Panc1 (cell line): Measurements from ENCODE around the gene ZC3H18.

ENCODE experiments used
- POLR2AphosphoS5 ChIP-seq: IDR thresholded peaks from 2 replicates; pipeline ENCODE4 v1.6.1; 2012; ENCODE audit warnings: mild to moderate bottlenecking, low read depth, low read length, moderate library complexity
- TF ChIP-seq, protein P1 (sequence below): fragments of 450-650 bp; IDR thresholded peaks from 2 replicates; pipeline ENCODE4 v1.5.1; 2017; ENCODE audit warnings: mild to moderate bottlenecking

DNA sequence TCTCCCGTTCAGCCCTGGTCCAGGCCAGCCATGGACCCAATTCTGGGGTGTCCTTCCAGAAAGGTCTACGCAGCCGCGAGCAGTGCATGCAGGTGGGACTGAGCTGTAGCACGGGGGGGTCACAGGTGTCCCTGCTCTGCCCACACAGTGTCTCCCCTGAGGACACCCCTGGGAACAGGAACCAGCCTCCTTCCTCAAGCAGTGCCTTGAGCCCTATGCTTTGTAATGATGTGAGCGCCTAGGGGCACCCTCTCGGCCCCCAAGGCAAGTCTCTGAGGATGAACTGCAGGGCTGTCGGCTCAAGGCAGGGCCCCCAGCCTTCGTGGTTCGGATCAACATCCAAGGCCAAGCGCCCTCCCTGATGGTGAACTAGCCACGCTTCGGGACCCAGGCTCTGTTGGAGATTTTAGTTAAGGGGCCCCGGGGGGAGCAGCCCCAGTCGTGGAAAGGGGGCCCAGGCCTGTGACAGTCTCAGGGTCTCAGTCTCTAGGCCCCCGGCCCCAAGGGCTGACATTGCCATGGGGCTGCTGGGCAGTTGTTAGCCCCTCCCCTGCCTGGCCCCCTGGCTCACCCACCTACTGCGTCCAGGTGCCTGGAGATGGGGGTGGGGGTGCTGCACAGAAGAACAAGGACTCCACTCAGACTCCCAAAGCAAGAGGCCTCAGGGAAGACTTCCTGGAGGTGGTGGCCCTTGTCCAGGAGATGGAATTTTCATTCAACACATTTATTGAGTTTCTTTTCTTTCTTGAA, 70.5 kb downstream of the ZC3H18 start:
- TF ChIP-seq, protein P1, sequence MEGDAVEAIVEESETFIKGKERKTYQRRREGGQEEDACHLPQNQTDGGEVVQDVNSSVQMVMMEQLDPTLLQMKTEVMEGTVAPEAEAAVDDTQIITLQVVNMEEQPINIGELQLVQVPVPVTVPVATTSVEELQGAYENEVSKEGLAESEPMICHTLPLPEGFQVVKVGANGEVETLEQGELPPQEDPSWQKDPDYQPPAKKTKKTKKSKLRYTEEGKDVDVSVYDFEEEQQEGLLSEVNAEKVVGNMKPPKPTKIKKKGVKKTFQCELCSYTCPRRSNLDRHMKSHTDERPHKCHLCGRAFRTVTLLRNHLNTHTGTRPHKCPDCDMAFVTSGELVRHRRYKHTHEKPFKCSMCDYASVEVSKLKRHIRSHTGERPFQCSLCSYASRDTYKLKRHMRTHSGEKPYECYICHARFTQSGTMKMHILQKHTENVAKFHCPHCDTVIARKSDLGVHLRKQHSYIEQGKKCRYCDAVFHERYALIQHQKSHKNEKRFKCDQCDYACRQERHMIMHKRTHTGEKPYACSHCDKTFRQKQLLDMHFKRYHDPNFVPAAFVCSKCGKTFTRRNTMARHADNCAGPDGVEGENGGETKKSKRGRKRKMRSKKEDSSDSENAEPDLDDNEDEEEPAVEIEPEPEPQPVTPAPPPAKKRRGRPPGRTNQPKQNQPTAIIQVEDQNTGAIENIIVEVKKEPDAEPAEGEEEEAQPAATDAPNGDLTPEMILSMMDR, result no peak
- TF ChIP-seq POLR2AphosphoS5, result no peak
